DND-41 (cell line): ENCODE results near the gene TCF7L1.

Experiments
- ATAC-seq: fragments of 200-7000 bp; cut with Tn5 transposase; 3 replicates; pipeline ENCODE4 v1.9.1; 2021; ENCODE audit warnings: low read depth; ENCODE audit not compliant: insufficient read depth
- DNase-seq: peaks from one replicate; pipeline ENCODE4 v3.0.0-alpha.2; 2020
- H2AFZ ChIP-seq: 2 replicates; pipeline ENCODE4 v1.6.0; 2012; ENCODE audit warnings: low read depth, low read length
- H3K27ac ChIP-seq: 2 replicates; pipeline ENCODE4 v1.5.1; 2012; ENCODE audit warnings: low read length, inconsistent platforms
- H3K27me3 ChIP-seq: fragments of 200-600 bp; sonication (generic); 2 replicates; pipeline ENCODE4 v1.6.0; 2012; ENCODE audit warnings: low read length, mild to moderate bottlenecking, inconsistent platforms; ENCODE audit not compliant: insufficient read depth, poor library complexity
- H3K36me3 ChIP-seq: 2 replicates; pipeline ENCODE4 v1.5.1; 2012; ENCODE audit warnings: low read length, inconsistent platforms; ENCODE audit not compliant: insufficient read depth
- H3K4me1 ChIP-seq: 2 replicates; pipeline ENCODE4 v1.5.1; 2012; ENCODE audit warnings: mild to moderate bottlenecking, low read length; ENCODE audit not compliant: insufficient read depth
- H3K4me2 ChIP-seq: 2 replicates; pipeline ENCODE4 v1.6.0; 2012; ENCODE audit warnings: mild to moderate bottlenecking, moderate library complexity, low read length, inconsistent platforms; ENCODE audit not compliant: insufficient read depth
- H3K4me3 ChIP-seq, 2 experiments: fragments of 200-600 bp in 1 of 2; shearing (Covaris generic) in 1 of 2; 2 replicates each; pipeline ENCODE4 v1.5.1; 2012 to 2016; ENCODE audit warnings: inconsistent platforms in 2 of 2, low read length in 2 of 2, mild to moderate bottlenecking in 2 of 2, low read depth in 1 of 2, moderate library complexity in 1 of 2
- H3K79me2 ChIP-seq: 2 replicates; pipeline ENCODE4 v1.6.0; 2012; ENCODE audit warnings: low read length, inconsistent platforms; ENCODE audit not compliant: insufficient read depth
- H3K9ac ChIP-seq: 2 replicates; pipeline ENCODE4 v1.6.0; 2012; ENCODE audit warnings: low read depth, mild to moderate bottlenecking, inconsistent platforms, low read length, moderate library complexity
- H3K9me3 ChIP-seq: 2 replicates; pipeline ENCODE4 v1.5.1; 2012; ENCODE audit warnings: low read length, moderate library complexity, mild to moderate bottlenecking, inconsistent platforms; ENCODE audit not compliant: insufficient read depth, severe bottlenecking
- H4K20me1 ChIP-seq: 2 replicates; pipeline ENCODE4 v1.6.0; 2012; ENCODE audit warnings: low read length; ENCODE audit not compliant: insufficient read depth
- EZH2 ChIP-seq: IDR thresholded peaks from 3 replicates; pipeline ENCODE4 v1.6.1; 2012; ENCODE audit warnings: borderline replicate concordance, low read depth, mild to moderate bottlenecking, moderate library complexity, low read length, inconsistent platforms; ENCODE audit not compliant: severe bottlenecking
- TF ChIP-seq, protein P1 (sequence below): IDR thresholded peaks from 2 replicates; pipeline ENCODE4 v1.5.1; 2012; ENCODE audit warnings: borderline replicate concordance, low read length, moderate library complexity, mild to moderate bottlenecking; ENCODE audit not compliant: poor library complexity, severe bottlenecking; ENCODE audit errors: extremely low read depth

Gene TCF7L1

GRCh38 chr2:85185431-85185940 is 52.3 kb downstream of the TCF7L1 start:
- Histone ChIP-seq H3K9me3 (no peaks in the 10 kb centered on the region), H3K4me3 (no peak overlapping the region), H4K20me1 (no peaks in the 10 kb centered on the region), H3K9ac (no peak overlapping the region), H2AFZ (no peak overlapping the region), H3K36me3 (no peaks in the 10 kb centered on the region), H3K4me2 (no peak overlapping the region), H3K4me1 (no peaks in the 10 kb centered on the region), H3K79me2 (no peaks in the 10 kb centered on the region), H3K27ac (no peak overlapping the region), H3K27me3 (peaks cover 10% of the 10 kb centered on the region)
- no peak for TF ChIP-seq EZH2
- TF ChIP-seq, protein P1, sequence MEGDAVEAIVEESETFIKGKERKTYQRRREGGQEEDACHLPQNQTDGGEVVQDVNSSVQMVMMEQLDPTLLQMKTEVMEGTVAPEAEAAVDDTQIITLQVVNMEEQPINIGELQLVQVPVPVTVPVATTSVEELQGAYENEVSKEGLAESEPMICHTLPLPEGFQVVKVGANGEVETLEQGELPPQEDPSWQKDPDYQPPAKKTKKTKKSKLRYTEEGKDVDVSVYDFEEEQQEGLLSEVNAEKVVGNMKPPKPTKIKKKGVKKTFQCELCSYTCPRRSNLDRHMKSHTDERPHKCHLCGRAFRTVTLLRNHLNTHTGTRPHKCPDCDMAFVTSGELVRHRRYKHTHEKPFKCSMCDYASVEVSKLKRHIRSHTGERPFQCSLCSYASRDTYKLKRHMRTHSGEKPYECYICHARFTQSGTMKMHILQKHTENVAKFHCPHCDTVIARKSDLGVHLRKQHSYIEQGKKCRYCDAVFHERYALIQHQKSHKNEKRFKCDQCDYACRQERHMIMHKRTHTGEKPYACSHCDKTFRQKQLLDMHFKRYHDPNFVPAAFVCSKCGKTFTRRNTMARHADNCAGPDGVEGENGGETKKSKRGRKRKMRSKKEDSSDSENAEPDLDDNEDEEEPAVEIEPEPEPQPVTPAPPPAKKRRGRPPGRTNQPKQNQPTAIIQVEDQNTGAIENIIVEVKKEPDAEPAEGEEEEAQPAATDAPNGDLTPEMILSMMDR: no peak
- DNase-seq (no peak), ATAC-seq (peak; percentile 24; the same call in 1 of the 3 replicates)

DNA sequence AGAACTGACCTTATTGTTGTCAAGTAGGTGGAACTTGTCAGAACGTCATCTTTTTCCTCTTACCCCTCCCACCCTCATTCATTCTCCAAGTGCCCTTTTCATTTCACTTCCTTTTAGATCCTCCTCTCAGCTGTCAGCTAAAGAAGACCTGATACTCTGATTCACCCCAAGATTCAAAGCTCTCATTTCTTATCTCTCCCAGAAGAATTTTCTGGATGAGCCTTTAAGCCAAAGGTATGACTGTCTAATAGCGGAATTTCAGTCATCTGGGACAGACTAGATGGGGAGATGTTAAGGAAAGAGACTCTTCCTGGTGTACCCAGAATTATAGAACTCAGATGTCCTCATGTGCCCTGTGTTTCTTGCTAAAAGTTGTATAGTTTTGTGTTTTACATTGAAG is 53.9 kb downstream of the TCF7L1 start:
- Histone ChIP-seq H3K4me1 (no peaks in the 10 kb centered on the region), H3K4me2 (no peak overlapping the region), H3K9ac (no peak overlapping the region), H3K9me3 (no peaks in the 10 kb centered on the region), H3K27ac (no peak overlapping the region), H2AFZ (no peak overlapping the region), H3K4me3 (no peak overlapping the region), H4K20me1 (no peaks in the 10 kb centered on the region), H3K36me3 (no peaks in the 10 kb centered on the region), H3K27me3 (peaks cover 15% of the 10 kb centered on the region), H3K79me2 (no peaks in the 10 kb centered on the region)
- no peak for ATAC-seq
- TF ChIP-seq EZH2: no peak
- TF ChIP-seq, protein P1: no peak
- no peak for DNase-seq

DNA sequence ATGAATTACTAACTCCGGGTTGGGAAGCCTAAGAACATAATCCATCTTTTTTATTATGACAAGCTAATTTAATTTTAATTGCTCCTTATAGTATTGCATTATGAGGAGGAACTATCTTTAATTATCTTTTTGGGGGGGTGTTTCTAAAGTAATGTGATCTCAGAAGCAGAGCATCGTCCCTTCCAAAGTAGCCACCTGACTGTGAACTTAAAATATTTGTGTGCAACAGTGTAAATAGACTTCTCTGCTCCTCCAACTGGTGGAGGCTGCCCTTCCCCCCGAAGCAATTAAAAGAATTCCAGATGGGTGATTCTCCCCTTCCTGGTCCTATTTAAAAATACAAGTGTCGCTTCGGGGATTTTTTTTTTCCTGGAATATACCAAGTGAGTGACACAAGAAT is 55.7 kb downstream of the TCF7L1 start:
- Histone ChIP-seq H3K4me2 (no peak overlapping the region), H3K79me2 (no peaks in the 10 kb centered on the region), H2AFZ (no peak overlapping the region), H3K4me3 (no peak overlapping the region), H3K9me3 (no peaks in the 10 kb centered on the region), H3K4me1 (no peaks in the 10 kb centered on the region), H4K20me1 (no peaks in the 10 kb centered on the region), H3K27ac (no peak overlapping the region), H3K9ac (no peak overlapping the region), H3K27me3 (peaks cover 14% of the 10 kb centered on the region), H3K36me3 (no peaks in the 10 kb centered on the region)
- ATAC-seq (no peak), DNase-seq (no peak)
- no peak for TF ChIP-seq EZH2
- TF ChIP-seq, protein P1: no peak

DNA sequence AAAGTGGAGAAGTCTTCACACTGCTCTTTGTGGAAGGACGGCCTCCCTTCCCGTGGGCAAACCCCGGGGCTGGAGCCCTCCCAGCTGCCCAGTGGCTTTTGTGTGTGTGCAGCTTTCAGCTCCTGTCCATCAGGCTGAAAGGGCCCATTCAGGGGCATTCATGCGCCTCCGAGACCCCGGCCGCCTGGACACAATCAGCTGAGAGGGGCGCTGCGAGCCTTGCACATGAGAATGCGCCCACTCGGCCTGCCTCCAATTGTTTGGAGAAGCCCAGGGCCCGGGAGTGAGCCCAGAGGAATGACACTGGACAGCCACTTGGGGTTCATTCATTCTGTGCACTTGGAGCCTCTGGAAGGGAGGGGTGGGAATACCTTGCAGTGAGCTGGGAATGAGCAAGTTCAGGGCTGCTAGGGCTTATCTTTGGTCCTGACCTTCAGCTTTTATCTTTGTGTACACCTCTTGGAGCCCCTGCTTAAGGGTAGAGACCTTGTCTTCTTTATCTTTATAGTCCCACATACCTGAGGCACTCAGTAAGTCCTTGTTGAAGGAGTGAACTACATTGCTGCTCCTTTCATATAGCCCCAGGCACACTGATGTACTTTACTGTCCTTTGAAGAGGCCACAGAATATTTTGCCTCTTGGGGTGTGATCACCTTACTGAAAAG is 56.5 kb downstream of the TCF7L1 start:
- no peak overlapping the region for H3K4me2 ChIP-seq
- H4K20me1 ChIP-seq: no peaks in the 10 kb centered on the region; the same call in 1 of the 2 replicates
- no peaks in the 10 kb centered on the region for H3K79me2 ChIP-seq
- no peaks in the 10 kb centered on the region for H3K9me3 ChIP-seq
- DNase-seq (no peak), ATAC-seq (no peak)
- no peak for TF ChIP-seq EZH2
- TF ChIP-seq, protein P1: no peak
- H3K27ac ChIP-seq: no peak overlapping the region
- H3K9ac ChIP-seq: no peak overlapping the region
- peaks cover 14% of the 10 kb centered on the region for H3K27me3 ChIP-seq
- H3K4me3 ChIP-seq: no peak overlapping the region
- no peak overlapping the region for H2AFZ ChIP-seq
- no peaks in the 10 kb centered on the region for H3K36me3 ChIP-seq
- no peaks in the 10 kb centered on the region for H3K4me1 ChIP-seq
